HG03565 (cell line): Measurements from ENCODE around the gene OR10D3.
"Not testable (repeated sequence)": the region's sequence is repeated elsewhere in the genome, so short reads cannot be mapped to it uniquely, and the experiment has no call there.

Experiments
- ATAC-seq: cut with Tn5 transposase; IDR thresholded peaks from one replicate; pipeline ENCODE4 v1.9.1; 2021; ENCODE audit warnings: mild to moderate bottlenecking, moderate library complexity; ENCODE audit not compliant: unreplicated experiment

Gene OR10D3

DNA sequence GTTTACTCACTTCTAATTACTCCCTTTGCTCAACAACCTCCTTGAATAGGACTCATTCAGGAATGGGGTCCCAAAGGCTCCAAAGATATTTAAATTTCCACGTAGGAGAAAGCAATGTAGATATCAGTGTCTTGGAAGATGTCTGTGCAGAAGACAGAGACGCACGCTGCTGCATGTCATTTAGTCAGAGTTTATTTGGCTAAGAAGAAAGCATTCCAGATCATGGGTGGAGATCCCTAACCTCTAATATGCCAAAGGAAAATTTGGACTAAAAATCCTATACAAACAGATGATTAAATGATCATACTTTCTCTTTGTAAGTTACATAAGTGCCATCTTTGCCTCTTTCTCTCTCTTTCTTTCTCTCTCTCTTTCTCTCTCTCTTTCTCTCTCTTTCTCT is at the start of gene OR10D3:
Gene OR10D3 (plus strand): TSS at position 278 of the 400 bp plus-strand sequence. CDS start 1,925 bp downstream, outside the sequence.
- no peak for ATAC-seq

GRCh38 chr11:124143034-124143433 is 40.1 kb upstream of the OR10D3 start:
- ATAC-seq: no peak

DNA sequence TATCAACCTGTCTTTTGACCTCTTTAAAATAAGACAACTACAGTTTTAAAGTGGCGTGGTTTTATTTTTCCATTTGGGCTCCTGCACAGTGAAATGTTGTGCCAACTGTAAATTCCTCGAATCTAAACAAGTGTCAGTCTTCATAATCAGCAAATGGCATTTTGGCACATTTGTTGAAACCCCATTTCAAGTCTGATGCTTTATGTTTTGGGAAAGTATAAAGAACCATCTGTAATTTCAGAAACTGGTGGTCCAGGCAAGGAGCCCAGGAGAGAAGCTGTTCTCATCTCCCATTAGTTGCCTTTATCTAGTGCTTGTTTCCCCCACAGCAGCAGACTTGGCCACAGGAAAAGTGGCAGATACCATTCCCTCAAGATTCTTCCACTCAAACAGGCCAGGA is 35.2 kb upstream of the OR10D3 start:
- ATAC-seq: no peak

DNA sequence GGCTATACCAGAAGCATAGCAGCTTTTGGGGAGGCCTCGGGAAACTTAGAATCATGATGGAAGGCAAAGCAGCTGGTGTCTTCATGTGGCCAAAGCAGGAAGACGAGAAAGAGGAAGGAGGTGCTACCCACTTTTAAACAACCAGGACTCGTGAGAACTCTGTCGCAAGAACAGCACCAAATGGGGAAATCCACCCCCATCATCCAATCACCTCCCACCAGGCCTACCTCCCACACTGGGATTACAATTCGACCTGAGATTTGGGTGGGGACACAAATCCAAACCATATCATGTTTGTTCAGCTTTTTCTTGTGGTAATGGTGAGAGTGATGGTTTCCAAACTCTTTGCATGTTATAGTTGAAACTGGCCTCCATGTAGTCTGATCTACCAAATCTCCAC is 32.5 kb upstream of the OR10D3 start:
- ATAC-seq: no peak

GRCh38 chr11:124152770-124153407 is 30.3 kb upstream of the OR10D3 start:
- no peak for ATAC-seq

- ATAC-seq: no peak
Measured at GRCh38 chr11:124153821-124154220, 29.3 kb upstream of the OR10D3 start.

GRCh38 chr11:124159481-124159880 is 23.7 kb upstream of the OR10D3 start:
- no peak for ATAC-seq

DNA sequence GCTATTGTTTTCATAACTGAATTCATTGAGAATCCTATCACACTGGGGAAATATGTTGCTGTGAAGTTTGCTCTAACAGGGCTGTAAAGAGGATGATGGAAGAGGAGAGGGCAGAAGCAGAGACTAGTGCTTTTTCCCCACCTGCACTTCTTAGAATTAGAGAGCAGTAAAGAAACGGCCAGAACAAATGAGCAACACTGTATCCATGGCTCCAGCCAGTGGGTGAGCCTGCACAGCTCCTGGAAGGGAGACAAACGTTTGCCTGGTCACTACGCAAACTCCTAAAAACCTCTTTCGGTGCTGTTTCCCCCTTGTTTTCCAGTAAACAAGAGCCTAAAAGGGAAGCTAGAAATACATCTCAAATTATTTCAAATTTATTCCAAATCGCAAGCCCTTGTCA is 22.2 kb upstream of the OR10D3 start:
- ATAC-seq: no peak

DNA sequence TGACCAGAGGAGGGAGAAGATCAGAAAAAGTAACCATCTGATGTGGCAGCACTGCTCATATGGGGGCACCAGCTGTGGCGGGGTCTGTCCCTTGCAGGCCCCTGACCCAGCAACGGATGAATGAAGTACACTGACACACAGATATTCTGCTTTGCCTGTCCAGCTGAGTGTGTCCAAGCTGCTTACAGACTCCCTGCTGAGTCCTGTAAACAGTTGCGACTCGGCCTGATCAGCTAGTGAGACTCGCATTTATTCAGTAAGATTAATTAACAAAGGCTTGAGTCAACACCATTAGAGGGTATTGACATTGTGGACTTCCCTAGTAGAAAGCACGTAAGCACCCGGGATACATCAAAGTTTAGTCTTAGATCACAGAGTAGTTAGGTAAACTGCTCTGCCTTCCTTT is 15.3 kb upstream of the OR10D3 start:
- no peak for ATAC-seq

DNA sequence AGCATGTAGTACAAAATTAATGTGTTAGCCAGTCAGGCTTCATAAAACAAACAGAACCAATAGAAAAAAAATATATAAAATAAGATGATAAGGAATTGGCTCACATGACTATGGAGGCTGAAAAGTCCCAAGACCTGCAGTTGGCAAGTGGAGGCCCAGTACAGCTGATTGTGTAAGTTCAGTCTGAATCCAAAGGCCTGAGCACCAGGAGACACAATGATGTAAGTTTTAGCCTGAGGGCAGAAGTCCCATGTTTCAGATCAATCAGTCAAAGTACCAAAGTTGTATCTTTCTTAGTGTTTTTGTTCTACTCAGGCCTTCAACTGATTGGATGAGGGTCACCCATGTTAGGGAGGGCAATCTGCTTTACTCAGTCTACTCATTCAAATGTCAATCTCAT is 14.3 kb upstream of the OR10D3 start:
- ATAC-seq: no peak

GRCh38 chr11:124170315-124170714 is 12.8 kb upstream of the OR10D3 start:
- ATAC-seq: not testable (repeated sequence)

DNA sequence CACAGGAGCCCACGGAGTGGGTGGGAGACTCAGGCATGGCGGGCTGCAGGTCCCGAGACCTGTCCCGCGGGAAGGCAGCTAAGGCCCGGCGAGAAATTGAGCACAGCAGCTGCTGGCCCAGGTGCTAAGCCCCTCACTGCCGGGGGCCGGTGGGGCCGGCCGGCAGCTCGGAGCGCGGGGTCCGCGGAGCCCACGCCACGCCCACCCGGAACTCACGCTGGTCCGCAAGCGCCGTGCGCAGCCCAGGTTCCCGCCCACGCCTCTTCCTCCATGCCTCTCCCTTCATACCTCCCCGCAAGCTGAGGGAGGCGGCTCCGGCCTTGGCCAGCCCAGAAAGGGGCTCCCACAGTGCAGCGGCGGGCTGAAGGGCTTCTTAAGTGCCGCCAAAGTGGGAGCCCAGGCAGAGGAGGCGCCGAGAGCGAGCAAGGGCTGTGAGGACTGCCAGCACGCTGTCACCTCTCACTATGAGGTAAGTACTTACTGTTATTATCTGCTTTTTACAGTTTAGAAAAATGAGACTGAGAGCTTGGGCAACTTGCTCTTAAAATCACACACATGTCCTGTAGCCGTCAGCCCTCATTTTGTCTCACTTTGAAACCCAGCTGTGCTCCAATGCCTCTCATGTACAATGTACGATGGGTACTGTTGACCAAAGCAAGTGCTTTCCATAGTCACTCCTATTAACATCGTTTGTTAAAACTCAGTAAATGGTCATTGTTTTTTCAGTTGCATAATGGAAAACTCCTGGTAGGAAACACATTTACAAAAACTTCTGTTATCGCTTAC is 12.2 kb upstream of the OR10D3 start:
- ATAC-seq: no peak

DNA sequence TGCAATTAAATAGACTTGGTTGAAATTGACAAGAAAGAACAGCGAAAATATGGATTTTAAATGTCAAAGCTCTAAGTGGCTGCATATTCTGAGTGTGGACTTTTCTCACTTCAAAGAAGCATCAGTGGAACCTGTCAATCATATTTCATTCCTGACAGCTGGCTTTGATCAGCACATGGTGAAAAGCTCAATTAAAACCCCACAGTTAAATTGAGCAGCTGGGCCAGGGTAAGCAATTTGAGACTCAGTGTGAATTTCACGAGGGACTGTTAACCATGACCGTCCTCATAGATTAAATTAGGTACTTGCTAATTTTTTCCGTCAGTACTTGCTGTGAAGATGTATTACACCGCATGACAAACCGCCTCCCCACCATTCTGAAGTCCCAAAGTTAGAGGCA is 11.0 kb upstream of the OR10D3 start:
- no peak for ATAC-seq

DNA sequence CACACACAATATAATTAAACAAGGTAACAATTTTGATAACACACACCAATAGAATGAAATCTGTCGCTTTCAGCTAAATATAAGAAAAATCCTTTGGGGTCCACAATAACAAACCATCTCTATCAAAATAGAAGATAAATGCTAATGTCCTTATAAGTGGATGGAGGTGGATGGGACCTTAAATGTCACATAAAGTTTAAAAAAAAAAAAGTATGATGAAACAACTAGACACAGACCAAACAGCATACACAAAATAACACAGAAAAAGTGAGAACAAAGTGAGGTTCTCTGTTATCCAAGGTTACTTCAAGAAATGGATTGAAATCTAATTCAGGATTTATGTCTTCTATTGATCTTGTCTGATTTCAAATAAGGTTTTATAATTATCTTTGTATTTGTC is 10.5 kb upstream of the OR10D3 start:
- no peak for ATAC-seq

GRCh38 chr11:124174001-124174583 is 9.1 kb upstream of the OR10D3 start:
- no peak for ATAC-seq

DNA sequence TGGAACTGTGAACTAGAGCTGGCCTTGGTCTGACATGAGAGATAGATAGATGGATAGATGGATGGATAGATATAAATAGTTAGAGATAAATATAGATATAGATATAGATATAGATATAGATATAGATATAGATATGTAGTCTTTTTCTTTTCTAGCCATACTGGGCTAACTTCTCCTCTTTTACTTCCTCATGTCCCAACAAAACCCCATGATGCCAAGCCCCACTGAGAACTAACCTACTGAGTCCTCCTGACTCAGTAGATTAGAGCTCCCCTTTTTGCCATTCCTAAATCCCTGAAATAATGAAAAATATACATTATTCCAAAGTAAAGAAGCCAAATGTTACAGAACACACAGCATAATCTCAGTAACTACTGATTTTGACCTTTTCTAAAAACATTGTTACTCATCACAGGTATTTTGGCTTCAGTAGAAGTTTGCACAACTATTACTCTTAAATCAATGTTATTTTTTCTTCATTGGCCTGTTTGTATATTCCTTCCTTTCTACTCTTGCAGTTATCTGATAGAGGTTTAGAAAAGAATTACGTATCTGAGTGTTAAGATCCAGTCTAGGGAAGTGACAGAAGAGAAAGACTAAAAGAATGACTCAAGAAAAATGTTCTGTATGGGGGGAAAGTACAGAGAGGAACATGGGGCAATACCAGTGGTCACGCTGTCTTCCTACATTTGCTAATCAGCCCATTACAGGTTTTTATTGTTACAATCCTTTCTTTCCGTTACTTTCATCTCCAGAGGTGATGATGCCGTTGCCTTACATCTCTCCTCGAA is 6.0 kb upstream of the OR10D3 start:
- ATAC-seq: no peak

GRCh38 chr11:124179310-124179709 is 3.8 kb upstream of the OR10D3 start:
- ATAC-seq: no peak

DNA sequence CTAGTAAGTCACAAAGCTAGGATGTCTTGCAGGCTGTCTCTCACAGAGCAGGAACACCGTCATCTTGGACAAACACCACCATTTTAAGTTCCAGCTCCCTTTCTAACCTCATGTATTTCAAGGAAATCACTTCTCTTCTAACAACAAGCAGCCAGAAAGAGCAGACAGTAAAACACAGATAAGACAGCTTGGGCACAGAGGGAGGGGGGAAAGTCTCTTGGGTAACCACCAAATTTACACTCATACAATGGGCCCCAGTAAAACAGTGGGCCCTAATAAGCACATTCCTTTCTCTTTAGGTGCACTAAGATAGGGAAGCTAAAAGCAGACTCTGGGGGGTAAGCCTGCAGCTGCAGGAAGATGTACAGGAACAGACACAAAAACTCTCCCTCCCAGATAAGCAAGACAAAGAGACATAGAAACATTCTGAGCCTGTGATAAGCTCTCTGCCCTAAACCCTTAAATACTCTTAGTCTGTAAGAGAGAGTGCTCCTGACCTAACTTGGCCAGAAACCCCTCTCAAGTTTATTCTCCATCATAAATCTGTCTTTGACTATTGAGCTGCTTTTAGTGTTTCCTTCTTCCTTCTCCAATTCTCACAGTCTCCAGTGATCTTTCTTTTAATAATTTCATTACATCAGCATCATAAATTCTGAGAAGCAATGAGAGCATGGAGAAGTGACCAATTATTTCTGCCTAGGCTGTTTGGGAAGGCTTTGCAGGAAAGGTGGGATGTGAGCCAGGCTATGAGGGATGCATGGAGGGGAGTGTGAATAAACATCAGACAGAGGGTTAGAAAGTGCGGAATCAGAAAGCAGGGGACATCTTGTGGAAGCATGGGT is 7.4 kb downstream of the OR10D3 start:
- ATAC-seq: no peak

GRCh38 chr11:124193221-124194010 is 10.3 kb downstream of the OR10D3 start:
- ATAC-seq: no peak
